GM18505 (cell line): ENCODE results near the gene C4orf33.
"Not testable (repeated sequence)": the region's sequence is repeated elsewhere in the genome, so short reads cannot be mapped to it uniquely, and the experiment has no call there.

Source experiments
- ATAC-seq: cut with Tn5 transposase; IDR thresholded peaks from one replicate; pipeline ENCODE4 v1.9.1; 2021; ENCODE audit not compliant: unreplicated experiment
- POLR2A ChIP-seq: IDR thresholded peaks from 4 replicates; pipeline ENCODE4 v1.6.1; 2011; ENCODE audit warnings: borderline replicate concordance; ENCODE audit not compliant: insufficient read depth, insufficient read length; ENCODE audit errors: extremely low read depth

Gene C4orf33

GRCh38 chr4:129098531-129099001, 2.6 kb downstream of the C4orf33 start:
- ATAC-seq, result no peak
- TF ChIP-seq POLR2A, result no peak

- no peak for TF ChIP-seq POLR2A
- ATAC-seq, result no peak
Measured at GRCh38 chr4:129109965-129110824, 14.2 kb downstream of the C4orf33 start.

GRCh38 chr4:129110931-129111330, 15.0 kb downstream of the C4orf33 start:
- TF ChIP-seq POLR2A, result no peak
- no peak for ATAC-seq

GRCh38 chr4:129111919-129112318, 16.0 kb downstream of the C4orf33 start:
- TF ChIP-seq POLR2A, result no peak

GRCh38 chr4:129113434-129113833, 17.5 kb downstream of the C4orf33 start:
- TF ChIP-seq POLR2A, result no peak
- ATAC-seq, result no peak

More at GRCh38 chr4:129111919-129112318, 16.0 kb downstream of the C4orf33 start:
- ATAC-seq, result no peak

- TF ChIP-seq POLR2A, result no peak
- ATAC-seq, result no peak
Measured at GRCh38 chr4:129113919-129114318, 18.0 kb downstream of the C4orf33 start.

- no peak for ATAC-seq
- TF ChIP-seq POLR2A, result no peak
Measured at GRCh38 chr4:129117705-129118104, 21.8 kb downstream of the C4orf33 start.

GRCh38 chr4:129126614-129127013, 30.7 kb downstream of the C4orf33 start:
- ATAC-seq, result not testable (repeated sequence)

- TF ChIP-seq POLR2A, result no peak
- ATAC-seq, result no peak
Measured at GRCh38 chr4:129129143-129129542, 33.2 kb downstream of the C4orf33 start.

GRCh38 chr4:129131343-129131742, 35.4 kb downstream of the C4orf33 start:
- ATAC-seq, result no peak
- TF ChIP-seq POLR2A, result no peak

- no peak for ATAC-seq
- no peak for TF ChIP-seq POLR2A
Measured at GRCh38 chr4:129136433-129136832, 40.5 kb downstream of the C4orf33 start.

GRCh38 chr4:129138810-129139496, 43.0 kb downstream of the C4orf33 start:
- no peak for ATAC-seq
- no peak for TF ChIP-seq POLR2A

GRCh38 chr4:129140521-129140920, 44.6 kb downstream of the C4orf33 start:
- ATAC-seq, result no peak

GRCh38 chr4:129143359-129143758, 47.4 kb downstream of the C4orf33 start:
- ATAC-seq, result no peak
- TF ChIP-seq POLR2A, result no peak

More at GRCh38 chr4:129140521-129140920, 44.6 kb downstream of the C4orf33 start:
- no peak for TF ChIP-seq POLR2A
